ENCODE measurements around the gene UTP18. TPM values are rescaled to one million over a fixed set of nuclear protein-coding genes. Genes with fewer than 3 reads are reported as not detected.

UTP18 gene
- total and polyA plus RNA-seq, 4 donors, result 12.4 to 17.4 (median 14.2) TPM

- Histone ChIP-seq H3K9ac (ENCODE audit: low read depth in 1 of 2, low read length in 2 of 2) (no peak overlapping the region), H3K4me3 (ENCODE audit: low read depth in 1 of 3, low read length in 3 of 3) (no peak overlapping the region), H3K27me3 (ENCODE audit: control insufficient read depth in 4 of 4, insufficient read depth in 4 of 4, low read length in 3 of 4) (no peaks in the 10 kb centered on the region), H3K36me3 (ENCODE audit: control insufficient read depth in 4 of 4, insufficient read depth in 3 of 4, low read depth in 1 of 4, low read length in 3 of 4) (peaks cover 3 to 36% (median 26%) of the 10 kb centered on the region in 4 donors), H3K9me3 (ENCODE audit: control insufficient read depth in 4 of 4, low read length in 3 of 4) (no peaks in the 10 kb centered on the region), H3K27ac (ENCODE audit: low read depth in 1 of 2, low read length in 2 of 2) (no peak overlapping the region), H3K4me1 (ENCODE audit: control insufficient read depth in 4 of 4, insufficient read depth in 4 of 4, low read length in 3 of 4) (peaks cover 0 to 11% (median 3%) of the 10 kb centered on the region in 4 donors)
- WGBS, result 100% methylated on average over 1 of the region's 1 CpG
- TF ChIP-seq YY1 (IDR thresholded peaks at IDR 0.05) (no peak), RAD21 (IDR thresholded peaks at IDR 0.05) (no peak), MAX (IDR thresholded peaks at IDR 0.05) (no peak), ATF3 (IDR thresholded peaks at IDR 0.05) (no peak), NR2F2 (IDR thresholded peaks at IDR 0.05) (no peak), CTCF (IDR thresholded peaks at IDR 0.05; ENCODE audit: low read depth, low read length, missing input control) (no peak), JUND (IDR thresholded peaks at IDR 0.05) (no peak)
- no peak for DNase-seq (ENCODE audit: low spot score)
Measured at GRCh38 chr17:51214920-51215319, 45.4 kb upstream of the UTP18 start.

DNA sequence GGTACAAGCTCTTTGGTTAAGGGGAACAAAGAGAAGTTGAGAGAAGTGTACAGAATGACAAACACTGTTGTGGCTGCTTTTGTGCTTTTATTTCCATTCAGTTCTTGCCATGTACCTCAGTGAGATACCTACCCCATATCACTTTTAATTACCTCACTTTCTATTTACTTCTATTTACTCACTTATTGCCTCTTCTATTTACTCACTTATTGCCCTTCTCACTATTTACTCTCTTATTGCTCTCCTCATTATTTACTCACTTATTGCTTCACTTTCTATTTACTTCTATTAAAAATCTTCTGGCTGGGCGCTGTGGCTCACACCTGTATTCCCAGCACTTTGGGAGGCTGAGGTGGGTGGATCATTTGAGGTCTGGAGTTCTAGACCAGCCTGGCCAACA is 42.4 kb upstream of the UTP18 start:
- Histone ChIP-seq H3K4me3 (ENCODE audit: low read depth in 1 of 3, low read length in 3 of 3) (no peak overlapping the region), H3K9me3 (ENCODE audit: control insufficient read depth in 4 of 4, low read length in 3 of 4) (no peaks in the 10 kb centered on the region), H3K4me1 (ENCODE audit: control insufficient read depth in 4 of 4, insufficient read depth in 4 of 4, low read length in 3 of 4) (peaks cover 5 to 11% (median 5%) of the 10 kb centered on the region in 4 donors), H3K36me3 (ENCODE audit: control insufficient read depth in 4 of 4, insufficient read depth in 3 of 4, low read depth in 1 of 4, low read length in 3 of 4) (peaks cover 0 to 39% (median 21%) of the 10 kb centered on the region in 4 donors), H3K9ac (ENCODE audit: low read depth in 1 of 2, low read length in 2 of 2) (no peak overlapping the region), H3K27me3 (ENCODE audit: control insufficient read depth in 4 of 4, insufficient read depth in 4 of 4, low read length in 3 of 4) (no peaks in the 10 kb centered on the region), H3K27ac (ENCODE audit: low read depth in 1 of 2, low read length in 2 of 2) (no peak overlapping the region)
- TF ChIP-seq ATF3 (IDR thresholded peaks at IDR 0.05) (no peak), RXRA (IDR thresholded peaks at IDR 0.05) (peak in 1 of 2 donors; percentile 37), HNF4A (conservative IDR thresholded peaks at IDR 0.05) (peak; percentile 19 to 23), GABPA (IDR thresholded peaks at IDR 0.05 in 1 of 2, conservative IDR thresholded peaks at IDR 0.05 in 1 of 2) (no peak), NR2F2 (IDR thresholded peaks at IDR 0.05) (no peak), YY1 (IDR thresholded peaks at IDR 0.05) (no peak), JUND (IDR thresholded peaks at IDR 0.05) (peak; percentile 21 to 34), CTCF (IDR thresholded peaks at IDR 0.05; ENCODE audit: low read depth, low read length, missing input control) (no peak), FOXA2 (IDR thresholded peaks at IDR 0.05) (peak; percentile 78), REST (IDR thresholded peaks at IDR 0.05) (no peak), SP1 (IDR thresholded peaks at IDR 0.05) (no peak), RAD21 (IDR thresholded peaks at IDR 0.05) (no peak), EGR1 (IDR thresholded peaks at IDR 0.05; ENCODE audit: low read depth in 2 of 2) (no peak), FOXA1 (IDR thresholded peaks at IDR 0.05) (peak; percentile 44), HNF4G (IDR thresholded peaks at IDR 0.05) (no peak), TAF1 (conservative IDR thresholded peaks at IDR 0.05) (no peak), MAX (IDR thresholded peaks at IDR 0.05) (no peak)
- TF ChIP-seq, protein P1, sequence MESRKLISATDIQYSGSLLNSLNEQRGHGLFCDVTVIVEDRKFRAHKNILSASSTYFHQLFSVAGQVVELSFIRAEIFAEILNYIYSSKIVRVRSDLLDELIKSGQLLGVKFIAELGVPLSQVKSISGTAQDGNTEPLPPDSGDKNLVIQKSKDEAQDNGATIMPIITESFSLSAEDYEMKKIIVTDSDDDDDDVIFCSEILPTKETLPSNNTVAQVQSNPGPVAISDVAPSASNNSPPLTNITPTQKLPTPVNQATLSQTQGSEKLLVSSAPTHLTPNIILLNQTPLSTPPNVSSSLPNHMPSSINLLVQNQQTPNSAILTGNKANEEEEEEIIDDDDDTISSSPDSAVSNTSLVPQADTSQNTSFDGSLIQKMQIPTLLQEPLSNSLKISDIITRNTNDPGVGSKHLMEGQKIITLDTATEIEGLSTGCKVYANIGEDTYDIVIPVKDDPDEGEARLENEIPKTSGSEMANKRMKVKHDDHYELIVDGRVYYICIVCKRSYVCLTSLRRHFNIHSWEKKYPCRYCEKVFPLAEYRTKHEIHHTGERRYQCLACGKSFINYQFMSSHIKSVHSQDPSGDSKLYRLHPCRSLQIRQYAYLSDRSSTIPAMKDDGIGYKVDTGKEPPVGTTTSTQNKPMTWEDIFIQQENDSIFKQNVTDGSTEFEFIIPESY (IDR thresholded peaks at IDR 0.05), result no peak
- WGBS, result 51% methylated on average over 1 of the region's 1 CpG
- DNase-seq (ENCODE audit: low spot score), result no peak
